KMS-11 (cell line): ENCODE measurements around the gene UBA7.

Experiments used
- H2AFZ ChIP-seq: fragments of 200-600 bp; sonication (generic); 2 replicates; pipeline ENCODE4 v1.6.1; 2016; ENCODE audit warnings: antibody characterized with exemption, mixed run types, low read depth
- H3K27ac ChIP-seq: fragments of 200-600 bp; sonication (generic); 2 replicates; pipeline ENCODE4 v1.6.1; 2016; ENCODE audit warnings: mild to moderate bottlenecking, mixed run types
- H3K27me3 ChIP-seq: fragments of 200-600 bp; sonication (generic); 2 replicates; pipeline ENCODE4 v1.6.1; 2017; ENCODE audit warnings: mild to moderate bottlenecking, low read depth, mixed run types, moderate library complexity; ENCODE audit not compliant: insufficient read depth
- H3K36me3 ChIP-seq: fragments of 200-600 bp; sonication (generic); 2 replicates; pipeline ENCODE4 v1.6.1; 2017; ENCODE audit warnings: mild to moderate bottlenecking, mixed run types; ENCODE audit not compliant: insufficient read depth
- H3K4me1 ChIP-seq: fragments of 200-600 bp; sonication (generic); 2 replicates; pipeline ENCODE4 v1.6.1; 2016; ENCODE audit warnings: mild to moderate bottlenecking, low read depth, mixed run types; ENCODE audit not compliant: poor library complexity, severe bottlenecking
- H3K4me2 ChIP-seq: fragments of 200-600 bp; sonication (generic); 2 replicates; pipeline ENCODE4 v1.7.0; 2016; ENCODE audit warnings: mild to moderate bottlenecking, mixed run types
- H3K4me3 ChIP-seq: fragments of 200-600 bp; sonication (generic); IDR thresholded peaks from 2 replicates; pipeline ENCODE4 v1.6.1; 2017; ENCODE audit warnings: low read depth, low read length, mixed read lengths; ENCODE audit not compliant: insufficient read depth
- H3K79me2 ChIP-seq: fragments of 200-600 bp; sonication (generic); 2 replicates; pipeline ENCODE4 v1.6.1; 2016; ENCODE audit warnings: low read depth, mixed run types; ENCODE audit not compliant: insufficient read depth
- H3K9ac ChIP-seq: fragments of 200-600 bp; sonication (generic); 2 replicates; pipeline ENCODE4 v1.6.1; 2016; ENCODE audit warnings: mild to moderate bottlenecking, mixed run types
- H4K20me1 ChIP-seq: fragments of 200-600 bp; sonication (generic); 2 replicates; pipeline ENCODE4 v1.6.1; 2016; ENCODE audit warnings: mild to moderate bottlenecking, mixed run types; ENCODE audit not compliant: insufficient read depth
- TF ChIP-seq, protein P1 (sequence below): fragments of 200-600 bp; sonication (generic); conservative IDR thresholded peaks from 2 replicates; pipeline ENCODE4 v1.6.1; 2017; ENCODE audit warnings: low read depth, mild to moderate bottlenecking, antibody characterized with exemption, low read length, moderate library complexity, mixed read lengths

Gene UBA7, protein sequence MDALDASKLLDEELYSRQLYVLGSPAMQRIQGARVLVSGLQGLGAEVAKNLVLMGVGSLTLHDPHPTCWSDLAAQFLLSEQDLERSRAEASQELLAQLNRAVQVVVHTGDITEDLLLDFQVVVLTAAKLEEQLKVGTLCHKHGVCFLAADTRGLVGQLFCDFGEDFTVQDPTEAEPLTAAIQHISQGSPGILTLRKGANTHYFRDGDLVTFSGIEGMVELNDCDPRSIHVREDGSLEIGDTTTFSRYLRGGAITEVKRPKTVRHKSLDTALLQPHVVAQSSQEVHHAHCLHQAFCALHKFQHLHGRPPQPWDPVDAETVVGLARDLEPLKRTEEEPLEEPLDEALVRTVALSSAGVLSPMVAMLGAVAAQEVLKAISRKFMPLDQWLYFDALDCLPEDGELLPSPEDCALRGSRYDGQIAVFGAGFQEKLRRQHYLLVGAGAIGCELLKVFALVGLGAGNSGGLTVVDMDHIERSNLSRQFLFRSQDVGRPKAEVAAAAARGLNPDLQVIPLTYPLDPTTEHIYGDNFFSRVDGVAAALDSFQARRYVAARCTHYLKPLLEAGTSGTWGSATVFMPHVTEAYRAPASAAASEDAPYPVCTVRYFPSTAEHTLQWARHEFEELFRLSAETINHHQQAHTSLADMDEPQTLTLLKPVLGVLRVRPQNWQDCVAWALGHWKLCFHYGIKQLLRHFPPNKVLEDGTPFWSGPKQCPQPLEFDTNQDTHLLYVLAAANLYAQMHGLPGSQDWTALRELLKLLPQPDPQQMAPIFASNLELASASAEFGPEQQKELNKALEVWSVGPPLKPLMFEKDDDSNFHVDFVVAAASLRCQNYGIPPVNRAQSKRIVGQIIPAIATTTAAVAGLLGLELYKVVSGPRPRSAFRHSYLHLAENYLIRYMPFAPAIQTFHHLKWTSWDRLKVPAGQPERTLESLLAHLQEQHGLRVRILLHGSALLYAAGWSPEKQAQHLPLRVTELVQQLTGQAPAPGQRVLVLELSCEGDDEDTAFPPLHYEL

DNA sequence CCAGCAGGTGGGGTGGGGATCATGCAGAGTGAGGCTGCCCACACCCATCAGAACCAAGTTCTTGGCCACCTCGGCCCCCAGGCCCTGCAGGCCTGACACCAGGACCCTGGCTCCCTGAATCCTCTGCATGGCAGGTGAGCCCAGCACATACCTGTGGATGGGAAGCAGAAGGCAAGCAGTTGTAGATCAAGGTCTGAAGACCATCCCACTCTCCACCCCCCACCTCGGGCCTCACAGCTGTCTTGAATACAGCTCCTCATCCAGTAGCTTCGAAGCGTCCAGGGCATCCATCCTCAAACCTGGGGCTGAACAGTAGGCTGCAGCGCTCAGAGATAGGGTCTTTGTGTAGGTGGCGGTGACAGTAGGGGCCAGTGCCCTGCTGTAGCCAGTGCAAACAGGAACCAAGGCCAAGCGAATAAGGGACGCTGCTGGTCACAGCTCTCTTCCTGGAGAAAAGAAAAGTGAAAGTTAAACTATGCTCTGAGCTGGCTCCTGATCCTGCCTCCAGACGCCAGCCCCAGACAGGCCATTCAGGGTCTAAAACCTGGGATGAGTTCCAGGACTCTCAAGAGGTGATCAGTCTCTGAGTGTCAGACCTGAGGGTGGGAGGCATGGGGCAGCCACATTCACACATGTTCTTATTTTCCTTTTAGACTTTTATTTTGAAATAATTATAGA is at the start of gene UBA7:
UBA7 (minus strand) TSS at position 457 of the 678 bp plus-strand sequence; CDS start at position 291, 166 bp downstream.
- H3K36me3 ChIP-seq, result no peaks in the 10 kb centered on the region
- no peaks in the 10 kb centered on the region for H3K79me2 ChIP-seq
- no peaks in the 10 kb centered on the region for H4K20me1 ChIP-seq
- H3K4me2 ChIP-seq, result no peak within 1 kb of the TSS
- no peak within 1 kb of the TSS for H2AFZ ChIP-seq
- H3K9ac ChIP-seq, result no peak within 1 kb of the TSS
- H3K27ac ChIP-seq, result no peak within 1 kb of the TSS
- H3K27me3 ChIP-seq, result no peaks in the 10 kb centered on the region
- no peaks in the 10 kb centered on the region for H3K4me1 ChIP-seq
- H3K4me3 ChIP-seq, result no peak within 1 kb of the TSS
- TF ChIP-seq, protein P1, sequence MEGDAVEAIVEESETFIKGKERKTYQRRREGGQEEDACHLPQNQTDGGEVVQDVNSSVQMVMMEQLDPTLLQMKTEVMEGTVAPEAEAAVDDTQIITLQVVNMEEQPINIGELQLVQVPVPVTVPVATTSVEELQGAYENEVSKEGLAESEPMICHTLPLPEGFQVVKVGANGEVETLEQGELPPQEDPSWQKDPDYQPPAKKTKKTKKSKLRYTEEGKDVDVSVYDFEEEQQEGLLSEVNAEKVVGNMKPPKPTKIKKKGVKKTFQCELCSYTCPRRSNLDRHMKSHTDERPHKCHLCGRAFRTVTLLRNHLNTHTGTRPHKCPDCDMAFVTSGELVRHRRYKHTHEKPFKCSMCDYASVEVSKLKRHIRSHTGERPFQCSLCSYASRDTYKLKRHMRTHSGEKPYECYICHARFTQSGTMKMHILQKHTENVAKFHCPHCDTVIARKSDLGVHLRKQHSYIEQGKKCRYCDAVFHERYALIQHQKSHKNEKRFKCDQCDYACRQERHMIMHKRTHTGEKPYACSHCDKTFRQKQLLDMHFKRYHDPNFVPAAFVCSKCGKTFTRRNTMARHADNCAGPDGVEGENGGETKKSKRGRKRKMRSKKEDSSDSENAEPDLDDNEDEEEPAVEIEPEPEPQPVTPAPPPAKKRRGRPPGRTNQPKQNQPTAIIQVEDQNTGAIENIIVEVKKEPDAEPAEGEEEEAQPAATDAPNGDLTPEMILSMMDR, result no peak

DNA sequence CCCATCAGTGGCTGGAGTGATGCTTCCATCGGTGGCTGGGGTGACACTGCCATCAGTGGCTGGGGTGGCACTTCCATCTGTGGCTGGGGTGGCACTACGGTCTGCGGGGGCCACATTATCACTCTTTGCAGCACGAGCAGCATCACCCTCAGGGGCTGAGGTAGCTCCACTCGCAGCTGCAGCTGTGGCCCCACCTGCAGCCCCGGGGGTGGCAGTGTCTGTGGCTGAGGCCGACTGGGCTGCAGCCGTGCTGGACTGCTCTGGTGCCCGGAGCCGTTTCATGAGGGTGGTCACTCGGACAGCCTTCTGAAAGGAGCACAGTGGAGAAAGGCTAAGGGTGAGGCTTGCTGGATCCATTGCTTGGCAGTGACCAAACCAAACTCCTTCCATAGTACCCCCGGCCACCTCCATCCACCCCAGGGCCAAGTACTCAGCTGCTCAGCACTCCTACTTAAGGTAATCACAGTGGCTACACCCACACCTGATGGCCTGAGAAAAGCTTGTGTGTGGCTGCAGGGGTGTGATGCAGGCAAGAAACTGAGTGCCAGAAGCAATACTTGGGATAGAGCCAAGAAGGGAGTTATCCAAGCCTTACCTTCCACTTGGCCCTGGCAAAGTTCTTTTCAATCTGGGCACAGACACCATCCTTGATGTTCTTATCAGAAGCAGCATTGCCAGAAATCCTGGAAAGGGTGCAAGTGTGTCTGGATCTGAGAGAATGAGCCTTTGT is 46.0 kb upstream of the UBA7 start:
- no peak overlapping the region for H2AFZ ChIP-seq

DNA sequence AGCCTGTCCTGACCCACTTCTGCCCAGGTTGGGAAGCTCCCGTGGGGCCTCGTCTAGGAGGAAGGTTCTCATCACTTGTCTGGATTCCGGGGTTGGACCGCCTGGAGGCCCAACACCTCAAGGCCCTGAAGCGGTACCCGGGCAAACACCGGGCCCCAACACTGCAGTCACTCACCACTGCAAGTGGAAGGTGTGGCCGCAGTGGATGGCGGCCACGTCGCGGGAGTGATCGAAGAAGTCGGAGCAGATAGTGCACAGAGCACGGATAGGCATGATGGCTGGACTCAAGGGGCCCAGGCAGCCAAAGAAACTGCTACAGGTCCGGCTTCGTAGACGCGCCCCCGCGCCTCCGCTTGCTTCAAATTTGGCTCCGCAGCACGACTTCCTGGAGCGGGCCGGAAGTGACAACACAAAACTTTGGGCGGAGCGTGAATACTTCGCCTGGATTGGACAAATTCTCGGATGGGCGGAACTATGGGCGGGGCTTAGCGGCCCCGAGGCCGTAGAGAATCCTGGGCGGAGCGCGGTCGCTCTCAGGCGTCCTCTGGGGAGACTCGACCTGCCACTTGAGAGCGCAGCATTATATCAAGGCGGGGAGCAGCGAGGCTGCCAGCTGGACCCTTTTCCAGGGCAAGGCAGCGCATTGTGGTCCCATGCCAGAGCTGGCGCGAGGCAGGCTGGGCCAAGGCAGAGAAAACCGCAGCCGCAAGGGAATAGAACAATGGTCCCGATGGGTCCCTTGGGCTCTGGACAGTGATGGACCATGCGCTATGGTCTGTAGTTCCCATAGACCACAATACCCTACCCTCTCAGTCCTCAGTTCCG is 42.6 kb upstream of the UBA7 start, which contains the start of gene TRAIP:
TRAIP (minus strand) TSS at position 384 of the 825 bp plus-strand sequence; CDS start at position 273, 111 bp downstream.
- Histone ChIP-seq H3K9ac (peak within 1 kb of the TSS; percentile 47; the same call in 1 of the 2 replicates), H3K4me1 (no peaks in the 10 kb centered on the region), H3K27ac (peak within 1 kb of the TSS; percentile 26; the same call in 1 of the 2 replicates), H2AFZ (peak within 1 kb of the TSS; percentile 81; the same call in 1 of the 2 replicates), H4K20me1 (no peaks in the 10 kb centered on the region), H3K27me3 (no peaks in the 10 kb centered on the region), H3K79me2 (peaks cover 14% of the 10 kb centered on the region; the same call in 1 of the 2 replicates), H3K4me3 (peak within 1 kb of the TSS; percentile 48), H3K4me2 (peak within 1 kb of the TSS; percentile 86), H3K36me3 (no peaks in the 10 kb centered on the region)
- TF ChIP-seq, protein P1, result no peak

More for the DNA sequence above, 46.0 kb upstream of the UBA7 start:
- 0 out of 2 replicates have a peak, but pooled peaks cover 2% of the 10 kb centered on the region for H3K27me3 ChIP-seq
- no peaks in the 10 kb centered on the region for H4K20me1 ChIP-seq
- no peak overlapping the region for H3K9ac ChIP-seq
- H3K36me3 ChIP-seq, result no peaks in the 10 kb centered on the region
- TF ChIP-seq, protein P1, result no peak
- peaks cover 14% of the 10 kb centered on the region; the same call in 1 of the 2 replicates for H3K79me2 ChIP-seq
- no peak overlapping the region for H3K4me3 ChIP-seq
- H3K4me2 ChIP-seq, result no peak overlapping the region
- no peaks in the 10 kb centered on the region for H3K4me1 ChIP-seq
- H3K27ac ChIP-seq, result no peak overlapping the region
